GM04504 (cell line): ENCODE results near the gene TSPAN13.

ENCODE experiments used
- DNase-seq: peaks from one replicate; pipeline ENCODE4 v3.0.0-alpha.2; 2012; ENCODE audit warnings: low read depth

The TSPAN13 gene

DNA sequence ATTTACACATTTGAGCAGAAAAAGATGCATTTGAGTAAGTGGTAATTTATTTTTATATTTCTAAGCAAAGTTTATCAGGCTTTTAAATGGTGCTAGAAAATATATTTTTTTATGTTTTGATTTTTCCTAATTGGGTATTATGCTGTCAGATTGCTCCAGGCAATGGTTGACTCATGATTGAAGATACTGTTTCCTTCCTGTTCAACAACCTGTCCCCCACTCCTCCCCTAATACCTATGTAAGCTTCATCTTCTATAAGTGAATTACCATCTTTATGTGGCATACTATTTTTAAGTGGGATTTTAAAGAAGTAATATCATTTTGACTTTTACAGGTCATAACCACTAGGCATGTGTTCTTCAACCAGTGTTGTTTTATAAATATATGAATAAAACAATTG is 21.4 kb downstream of the TSPAN13 start:
- no peak for DNase-seq

DNA sequence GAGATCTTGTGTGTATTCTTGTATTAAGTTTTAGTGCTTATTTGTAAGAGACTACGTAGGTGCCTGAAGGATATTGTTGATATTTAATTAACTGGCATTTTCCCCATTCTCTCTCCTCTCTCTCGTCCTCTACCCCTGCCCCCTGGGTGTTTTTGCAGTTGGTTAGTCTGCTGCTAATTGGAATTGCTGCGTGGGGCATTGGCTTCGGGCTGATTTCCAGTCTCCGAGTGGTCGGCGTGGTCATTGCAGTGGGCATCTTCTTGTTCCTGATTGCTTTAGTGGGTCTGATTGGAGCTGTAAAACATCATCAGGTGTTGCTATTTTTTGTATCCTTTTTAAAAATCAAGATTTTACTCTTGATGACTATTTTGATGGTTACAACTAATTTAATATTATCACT is 22.5 kb downstream of the TSPAN13 start:
- DNase-seq: no peak

DNA sequence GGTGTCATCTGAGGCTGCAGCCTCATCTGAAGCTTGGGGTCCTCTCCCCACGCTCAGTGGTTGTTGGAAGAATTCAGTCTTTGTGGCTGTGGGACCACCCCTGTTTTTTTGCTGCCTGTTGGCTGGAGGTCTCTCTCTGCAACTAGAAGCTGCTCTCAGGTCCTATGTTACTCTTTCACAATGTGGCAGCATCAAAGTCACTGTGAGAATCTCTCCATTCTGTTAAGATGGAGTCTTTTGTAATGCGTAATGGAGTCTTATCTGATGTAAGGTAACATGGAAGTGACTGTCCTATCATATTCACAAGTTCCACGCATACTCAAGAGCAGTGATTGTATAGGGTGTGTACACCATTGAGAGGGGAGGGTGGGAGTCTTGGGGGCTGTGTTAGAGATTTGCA is 24.9 kb downstream of the TSPAN13 start:
- DNase-seq: no peak

DNA sequence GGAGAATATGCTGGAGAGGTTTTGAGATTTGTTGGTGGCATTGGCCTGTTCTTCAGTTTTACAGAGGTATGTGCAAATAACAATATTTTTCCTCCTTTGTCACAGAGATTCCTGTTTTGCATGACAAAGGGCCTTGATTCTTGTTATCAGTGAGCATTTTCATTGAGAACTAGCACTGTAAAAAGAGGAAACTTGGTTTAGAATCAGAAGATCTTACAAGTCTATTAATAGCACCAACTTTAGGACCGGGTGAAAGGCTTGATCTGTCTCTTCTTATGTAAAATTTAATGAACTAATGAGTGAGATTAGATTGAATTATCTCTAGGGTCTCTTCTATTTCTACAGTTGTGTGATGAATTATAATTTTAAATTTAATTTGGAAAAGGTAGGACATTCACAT is 25.5 kb downstream of the TSPAN13 start:
- no peak for DNase-seq

- DNase-seq: no peak
Measured at GRCh38 chr7:16780596-16780995, 27.0 kb downstream of the TSPAN13 start.

- no peak for DNase-seq
Measured at GRCh38 chr7:16785321-16785720, 31.8 kb downstream of the TSPAN13 start.

- DNase-seq: no peak
Measured at GRCh38 chr7:16785846-16786245, 32.3 kb downstream of the TSPAN13 start.

- DNase-seq: no peak
Measured at GRCh38 chr7:16786257-16786656, 32.7 kb downstream of the TSPAN13 start.

DNA sequence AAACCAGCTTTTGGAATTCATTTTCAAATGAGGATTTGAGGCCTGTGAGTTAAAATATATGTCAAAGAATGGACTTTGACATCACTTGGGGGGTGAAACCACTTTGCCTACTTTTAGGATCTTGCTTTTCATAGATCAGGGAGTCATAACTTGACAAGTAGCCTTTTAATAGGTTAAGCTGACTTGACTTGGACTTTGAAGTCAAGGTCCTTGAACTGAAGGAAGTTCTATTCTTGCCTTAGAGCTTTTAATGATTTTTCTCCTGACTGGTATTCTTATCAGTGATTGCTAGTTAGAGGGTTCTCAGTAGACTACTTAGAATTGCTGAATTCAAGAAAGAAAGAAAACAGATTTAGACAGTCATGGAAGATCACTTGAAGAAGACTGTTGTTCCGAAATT is 33.6 kb downstream of the TSPAN13 start:
- DNase-seq: no peak

GRCh38 chr7:16791071-16791470 is 37.5 kb downstream of the TSPAN13 start:
- DNase-seq: no peak

GRCh38 chr7:16791905-16792698 is 38.5 kb downstream of the TSPAN13 start:
- DNase-seq: no peak

DNA sequence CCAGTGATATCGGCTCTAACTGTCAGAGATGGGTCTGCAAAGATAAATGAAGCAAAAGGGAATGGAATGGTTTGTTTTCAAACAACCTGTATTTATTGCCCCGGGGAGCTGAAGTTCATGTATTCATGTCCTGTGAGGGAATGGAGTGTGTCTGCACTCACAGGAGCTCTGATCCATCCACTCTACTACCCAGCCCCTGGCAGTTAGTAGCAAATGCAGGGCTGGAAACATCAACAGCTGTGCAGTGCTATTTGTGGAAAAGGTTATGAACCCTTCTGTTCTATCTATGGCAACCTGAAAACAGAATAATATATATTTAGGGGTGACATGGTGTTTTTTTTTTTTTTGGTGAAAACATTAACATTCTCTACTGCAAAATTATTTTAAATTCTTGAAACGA is 41.4 kb downstream of the TSPAN13 start:
- DNase-seq: no peak

- no peak for DNase-seq
Measured at GRCh38 chr7:16795624-16796023, 42.1 kb downstream of the TSPAN13 start.

GRCh38 chr7:16801111-16801542 is 47.6 kb downstream of the TSPAN13 start:
- peak; percentile 30 for DNase-seq

GRCh38 chr7:16801579-16801978 is 48.0 kb downstream of the TSPAN13 start:
- DNase-seq: no peak

DNA sequence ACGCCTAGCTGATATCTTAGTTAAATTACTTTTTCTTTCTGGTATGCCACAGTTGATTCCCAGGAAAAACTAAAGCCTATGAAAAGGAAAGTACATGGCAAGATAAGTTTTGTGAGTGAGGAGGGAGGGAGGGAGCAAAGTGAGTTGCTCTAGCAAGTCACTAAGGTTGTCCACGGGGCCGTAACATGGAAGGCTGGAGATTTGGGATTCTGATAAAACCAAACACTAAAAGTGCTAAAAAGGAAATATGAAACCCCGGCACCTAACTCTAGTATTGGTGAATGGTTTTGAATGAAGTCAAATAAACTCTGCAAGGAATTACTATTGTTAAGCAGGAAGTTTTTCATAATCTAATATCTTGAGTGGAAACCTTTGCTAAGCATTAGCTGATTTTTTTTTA is 49.6 kb downstream of the TSPAN13 start:
- no peak for DNase-seq

DNA sequence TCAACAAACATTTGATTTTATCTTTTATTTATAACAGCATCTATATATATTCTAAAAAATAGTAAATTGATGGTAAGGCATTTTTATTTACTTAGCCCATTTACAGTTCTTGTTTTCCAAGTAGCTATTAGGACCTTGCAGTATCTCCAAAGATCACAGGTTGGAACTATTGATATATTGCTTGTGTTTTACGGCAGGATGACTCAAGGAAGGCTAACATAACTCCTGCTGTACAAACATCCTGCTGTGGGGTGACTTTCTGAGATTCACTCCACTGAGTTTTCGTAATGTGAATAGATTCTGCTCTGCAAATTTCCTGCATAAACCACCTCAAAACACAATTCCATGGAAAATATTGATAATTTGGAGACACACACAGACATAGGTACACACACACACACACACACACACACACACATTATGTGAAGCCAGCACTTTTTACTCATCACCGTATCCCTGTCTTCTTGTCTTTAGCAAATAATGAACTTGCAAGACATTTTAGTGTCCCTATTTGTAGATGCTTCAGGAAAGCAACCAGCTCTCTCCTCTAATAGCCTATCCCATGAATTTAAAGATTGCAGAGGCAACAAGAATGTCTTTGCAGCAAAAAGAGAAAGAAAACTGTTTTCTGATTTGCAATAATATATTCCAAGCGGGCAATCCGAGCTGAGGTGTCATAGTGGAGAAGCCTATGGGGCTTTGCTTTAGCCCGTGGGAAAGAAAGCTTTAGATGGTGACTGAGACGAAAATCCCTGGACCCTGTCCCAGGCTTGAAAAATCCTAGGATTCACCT is 50.5 kb downstream of the TSPAN13 start:
- DNase-seq: no peak

DNA sequence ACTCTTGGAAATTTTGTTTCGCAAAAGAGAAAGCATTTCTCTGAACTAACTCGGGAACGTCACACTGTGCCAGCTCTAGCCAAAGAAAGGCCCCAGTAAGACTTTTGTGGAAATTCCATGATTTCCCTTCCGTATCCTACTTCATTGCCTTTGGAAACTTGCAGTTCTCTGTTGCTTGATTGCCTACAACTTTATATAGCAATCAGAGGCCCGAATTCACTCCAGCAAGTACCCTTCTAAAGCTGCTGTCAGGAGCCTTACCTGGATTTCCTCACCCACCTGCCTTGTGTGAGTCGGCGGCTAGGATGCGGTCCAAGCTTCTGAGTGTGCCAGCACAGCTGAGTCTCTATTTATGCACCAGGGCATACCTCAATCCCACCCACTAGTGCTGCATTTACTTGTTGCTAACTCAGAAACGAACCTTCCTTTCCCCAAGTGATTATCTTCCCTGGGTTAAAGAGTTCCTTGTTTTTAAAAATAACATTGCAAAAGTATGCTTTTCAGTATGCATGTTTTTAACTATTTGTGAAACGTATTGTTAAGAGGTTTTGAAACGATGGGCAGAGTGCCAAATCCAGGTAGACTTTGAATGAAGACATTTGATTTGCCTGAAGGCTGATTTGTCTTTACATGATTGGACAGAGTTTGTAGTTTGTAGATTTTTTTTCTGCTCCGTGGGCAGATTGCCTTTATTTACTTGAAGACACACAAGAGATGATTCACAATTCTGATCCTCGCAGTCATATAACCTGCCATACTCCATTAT is 51.3 kb downstream of the TSPAN13 start, which contains the start of gene AGR2:
Gene AGR2 (minus strand): TSS at position 326 of the 766 bp plus-strand sequence. CDS start 3,203 bp downstream, outside the sequence.
- no peak for DNase-seq

- DNase-seq: no peak
Measured at GRCh38 chr7:16805441-16805840, 51.9 kb downstream of the TSPAN13 start.

DNA sequence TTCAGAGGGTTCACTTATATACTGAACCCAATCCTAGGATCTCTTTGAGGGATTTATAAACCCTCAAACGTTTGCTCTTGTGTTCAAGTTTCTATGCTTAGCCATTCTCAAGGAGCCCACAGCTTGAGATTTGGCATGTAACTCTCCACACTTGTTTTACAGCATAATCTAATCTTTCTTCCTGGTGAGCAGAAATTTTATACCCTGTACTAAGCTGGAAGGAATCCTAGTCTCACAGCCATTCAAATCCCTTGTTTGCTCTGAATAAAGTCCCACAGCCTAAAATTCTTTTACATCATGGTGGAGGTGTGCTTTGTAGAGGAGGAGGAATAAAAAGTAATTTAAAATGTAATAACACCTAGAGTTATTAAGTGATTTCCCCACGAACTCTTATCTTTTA is 56.6 kb downstream of the TSPAN13 start:
- no peak for DNase-seq

GRCh38 chr7:16810573-16810972 is 57.0 kb downstream of the TSPAN13 start:
- DNase-seq: no peak

DNA sequence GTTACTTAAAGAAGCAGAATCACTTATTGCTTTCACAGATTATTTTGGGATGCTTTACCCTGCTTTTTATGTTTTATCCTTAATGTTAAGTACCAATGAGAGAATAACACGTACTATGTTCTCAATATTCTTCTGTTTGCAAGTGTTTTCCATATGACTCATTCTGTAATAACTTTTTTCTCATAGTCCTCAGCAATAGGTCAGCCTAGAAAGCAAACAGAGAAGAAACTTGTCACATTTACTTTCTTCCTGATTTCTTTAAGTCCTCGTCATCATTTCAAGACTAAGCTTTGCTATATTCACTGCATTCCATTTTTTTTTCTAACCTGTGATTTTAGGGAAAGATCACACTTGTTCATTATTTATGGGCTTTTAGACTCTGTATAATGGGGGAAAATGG is 58.0 kb downstream of the TSPAN13 start:
- no peak for DNase-seq
